Astrocyte (in vitro differentiated cells and primary cell): Measurements from ENCODE around the gene ANKRD23.

Source experiments
- EZH2 ChIP-seq: IDR thresholded peaks from 2 replicates; pipeline ENCODE4 v1.6.1; 2012; ENCODE audit warnings: mild to moderate bottlenecking, low read length, inconsistent platforms; ENCODE audit not compliant: insufficient read depth
- TF ChIP-seq, protein P1 (sequence below): IDR thresholded peaks from 2 replicates; pipeline ENCODE4 v1.5.1; 2011; ENCODE audit warnings: low read depth, mild to moderate bottlenecking, inconsistent platforms, low read length, moderate library complexity; ENCODE audit not compliant: insufficient read depth

DNA sequence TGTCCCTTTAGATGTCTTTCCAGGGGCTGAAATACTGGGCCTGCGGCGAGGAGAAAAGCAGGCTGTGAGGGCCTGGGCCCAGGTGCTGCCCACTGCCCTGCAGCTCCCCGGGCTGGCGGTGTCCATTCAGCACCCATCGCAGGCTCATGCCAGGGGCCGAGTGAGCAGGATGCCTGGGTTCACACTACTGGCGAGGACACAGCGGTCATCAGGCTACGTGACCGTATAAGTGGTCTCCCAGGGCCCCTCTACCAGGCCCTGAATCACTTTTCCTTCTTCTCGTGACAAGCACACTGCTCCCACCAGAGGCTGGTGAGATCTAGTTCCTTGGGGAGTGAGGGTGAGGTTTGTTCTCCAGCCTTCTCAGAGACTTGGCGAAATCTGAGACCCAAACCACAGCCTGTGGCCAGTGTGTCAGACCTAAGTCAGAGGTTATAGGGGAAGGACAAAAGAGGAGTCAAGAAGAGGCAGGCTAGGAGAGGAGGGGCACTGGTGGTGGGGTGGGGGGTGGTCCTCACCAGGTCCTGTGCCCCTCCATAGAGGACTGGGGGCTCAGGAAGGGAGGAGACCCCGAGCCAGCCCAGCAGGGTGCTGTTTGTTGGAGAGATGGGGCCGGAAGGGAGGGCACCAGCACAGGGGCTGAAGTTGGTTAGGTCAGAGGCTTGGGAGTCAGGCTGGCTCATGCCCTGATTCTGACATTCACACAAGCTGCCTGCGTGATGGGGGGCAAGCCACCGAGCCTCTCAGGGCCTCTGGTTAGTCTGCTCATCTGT, 32.6 kb upstream of the ANKRD23 start:
- no peak for TF ChIP-seq EZH2
- TF ChIP-seq, protein P1, sequence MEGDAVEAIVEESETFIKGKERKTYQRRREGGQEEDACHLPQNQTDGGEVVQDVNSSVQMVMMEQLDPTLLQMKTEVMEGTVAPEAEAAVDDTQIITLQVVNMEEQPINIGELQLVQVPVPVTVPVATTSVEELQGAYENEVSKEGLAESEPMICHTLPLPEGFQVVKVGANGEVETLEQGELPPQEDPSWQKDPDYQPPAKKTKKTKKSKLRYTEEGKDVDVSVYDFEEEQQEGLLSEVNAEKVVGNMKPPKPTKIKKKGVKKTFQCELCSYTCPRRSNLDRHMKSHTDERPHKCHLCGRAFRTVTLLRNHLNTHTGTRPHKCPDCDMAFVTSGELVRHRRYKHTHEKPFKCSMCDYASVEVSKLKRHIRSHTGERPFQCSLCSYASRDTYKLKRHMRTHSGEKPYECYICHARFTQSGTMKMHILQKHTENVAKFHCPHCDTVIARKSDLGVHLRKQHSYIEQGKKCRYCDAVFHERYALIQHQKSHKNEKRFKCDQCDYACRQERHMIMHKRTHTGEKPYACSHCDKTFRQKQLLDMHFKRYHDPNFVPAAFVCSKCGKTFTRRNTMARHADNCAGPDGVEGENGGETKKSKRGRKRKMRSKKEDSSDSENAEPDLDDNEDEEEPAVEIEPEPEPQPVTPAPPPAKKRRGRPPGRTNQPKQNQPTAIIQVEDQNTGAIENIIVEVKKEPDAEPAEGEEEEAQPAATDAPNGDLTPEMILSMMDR, result no peak
